ENCODE measurements around the gene TMC3.

DNA sequence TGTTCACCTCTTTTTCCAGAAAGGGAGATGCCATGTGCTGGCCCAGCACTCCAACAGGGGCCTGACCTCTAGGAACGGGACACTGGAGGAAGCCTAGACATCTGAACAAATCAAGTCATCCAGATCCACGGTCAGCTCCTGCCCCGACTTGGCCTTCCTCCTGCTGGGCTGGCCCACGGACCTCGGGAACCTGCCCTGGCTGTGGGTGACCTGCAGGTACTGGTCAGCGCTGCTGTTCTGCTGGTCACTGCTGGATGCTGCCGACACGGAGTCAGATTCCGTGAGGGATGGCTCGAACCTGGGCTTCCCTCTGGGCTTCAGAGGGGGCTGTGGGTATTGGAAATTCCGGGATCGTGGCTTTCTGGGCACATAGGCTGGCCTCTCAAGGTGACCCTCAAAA lies 41.7 kb downstream of the TMC3 start:
- TF ChIP-seq, protein P1, sequence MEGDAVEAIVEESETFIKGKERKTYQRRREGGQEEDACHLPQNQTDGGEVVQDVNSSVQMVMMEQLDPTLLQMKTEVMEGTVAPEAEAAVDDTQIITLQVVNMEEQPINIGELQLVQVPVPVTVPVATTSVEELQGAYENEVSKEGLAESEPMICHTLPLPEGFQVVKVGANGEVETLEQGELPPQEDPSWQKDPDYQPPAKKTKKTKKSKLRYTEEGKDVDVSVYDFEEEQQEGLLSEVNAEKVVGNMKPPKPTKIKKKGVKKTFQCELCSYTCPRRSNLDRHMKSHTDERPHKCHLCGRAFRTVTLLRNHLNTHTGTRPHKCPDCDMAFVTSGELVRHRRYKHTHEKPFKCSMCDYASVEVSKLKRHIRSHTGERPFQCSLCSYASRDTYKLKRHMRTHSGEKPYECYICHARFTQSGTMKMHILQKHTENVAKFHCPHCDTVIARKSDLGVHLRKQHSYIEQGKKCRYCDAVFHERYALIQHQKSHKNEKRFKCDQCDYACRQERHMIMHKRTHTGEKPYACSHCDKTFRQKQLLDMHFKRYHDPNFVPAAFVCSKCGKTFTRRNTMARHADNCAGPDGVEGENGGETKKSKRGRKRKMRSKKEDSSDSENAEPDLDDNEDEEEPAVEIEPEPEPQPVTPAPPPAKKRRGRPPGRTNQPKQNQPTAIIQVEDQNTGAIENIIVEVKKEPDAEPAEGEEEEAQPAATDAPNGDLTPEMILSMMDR (IDR thresholded peaks at IDR 0.05), result no peak
- TF ChIP-seq POLR2A (IDR thresholded peaks at IDR 0.05; ENCODE audit: low read length) (no peak), JUN (IDR thresholded peaks at IDR 0.05) (no peak), EHMT2 (IDR thresholded peaks at IDR 0.05; ENCODE audit: low read depth) (no peak), MAZ (IDR thresholded peaks at IDR 0.05; ENCODE audit: borderline replicate concordance, low read depth, low read length) (no peak), RCOR1 (IDR thresholded peaks at IDR 0.05; ENCODE audit: low read depth, low read length) (no peak), RFX5 (IDR thresholded peaks at IDR 0.05) (no peak), TP53 (CRISPR knock-in tag; IDR thresholded peaks at IDR 0.05) (no peak)
- TF ChIP-seq, protein P2, sequence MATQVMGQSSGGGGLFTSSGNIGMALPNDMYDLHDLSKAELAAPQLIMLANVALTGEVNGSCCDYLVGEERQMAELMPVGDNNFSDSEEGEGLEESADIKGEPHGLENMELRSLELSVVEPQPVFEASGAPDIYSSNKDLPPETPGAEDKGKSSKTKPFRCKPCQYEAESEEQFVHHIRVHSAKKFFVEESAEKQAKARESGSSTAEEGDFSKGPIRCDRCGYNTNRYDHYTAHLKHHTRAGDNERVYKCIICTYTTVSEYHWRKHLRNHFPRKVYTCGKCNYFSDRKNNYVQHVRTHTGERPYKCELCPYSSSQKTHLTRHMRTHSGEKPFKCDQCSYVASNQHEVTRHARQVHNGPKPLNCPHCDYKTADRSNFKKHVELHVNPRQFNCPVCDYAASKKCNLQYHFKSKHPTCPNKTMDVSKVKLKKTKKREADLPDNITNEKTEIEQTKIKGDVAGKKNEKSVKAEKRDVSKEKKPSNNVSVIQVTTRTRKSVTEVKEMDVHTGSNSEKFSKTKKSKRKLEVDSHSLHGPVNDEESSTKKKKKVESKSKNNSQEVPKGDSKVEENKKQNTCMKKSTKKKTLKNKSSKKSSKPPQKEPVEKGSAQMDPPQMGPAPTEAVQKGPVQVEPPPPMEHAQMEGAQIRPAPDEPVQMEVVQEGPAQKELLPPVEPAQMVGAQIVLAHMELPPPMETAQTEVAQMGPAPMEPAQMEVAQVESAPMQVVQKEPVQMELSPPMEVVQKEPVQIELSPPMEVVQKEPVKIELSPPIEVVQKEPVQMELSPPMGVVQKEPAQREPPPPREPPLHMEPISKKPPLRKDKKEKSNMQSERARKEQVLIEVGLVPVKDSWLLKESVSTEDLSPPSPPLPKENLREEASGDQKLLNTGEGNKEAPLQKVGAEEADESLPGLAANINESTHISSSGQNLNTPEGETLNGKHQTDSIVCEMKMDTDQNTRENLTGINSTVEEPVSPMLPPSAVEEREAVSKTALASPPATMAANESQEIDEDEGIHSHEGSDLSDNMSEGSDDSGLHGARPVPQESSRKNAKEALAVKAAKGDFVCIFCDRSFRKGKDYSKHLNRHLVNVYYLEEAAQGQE (IDR thresholded peaks at IDR 0.05), result no peak
- TF ChIP-seq, protein P3, sequence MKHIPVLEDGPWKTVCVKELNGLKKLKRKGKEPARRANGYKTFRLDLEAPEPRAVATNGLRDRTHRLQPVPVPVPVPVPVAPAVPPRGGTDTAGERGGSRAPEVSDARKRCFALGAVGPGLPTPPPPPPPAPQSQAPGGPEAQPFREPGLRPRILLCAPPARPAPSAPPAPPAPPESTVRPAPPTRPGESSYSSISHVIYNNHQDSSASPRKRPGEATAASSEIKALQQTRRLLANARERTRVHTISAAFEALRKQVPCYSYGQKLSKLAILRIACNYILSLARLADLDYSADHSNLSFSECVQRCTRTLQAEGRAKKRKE (CRISPR knock-in tag; IDR thresholded peaks at IDR 0.05; ENCODE audit: low read depth), result no peak
